Inflammatory macrophage (primary cell): ENCODE results near the gene PUDP.
A peak's percentile ranks its signal among the peaks of the same experiment; 100 is the strongest.

Source experiments
- DNase-seq, 2 donors: peaks; one replicate each; pipeline ENCODE4 v3.0.0-alpha.2; 2020 to 2022

PUDP gene

DNA sequence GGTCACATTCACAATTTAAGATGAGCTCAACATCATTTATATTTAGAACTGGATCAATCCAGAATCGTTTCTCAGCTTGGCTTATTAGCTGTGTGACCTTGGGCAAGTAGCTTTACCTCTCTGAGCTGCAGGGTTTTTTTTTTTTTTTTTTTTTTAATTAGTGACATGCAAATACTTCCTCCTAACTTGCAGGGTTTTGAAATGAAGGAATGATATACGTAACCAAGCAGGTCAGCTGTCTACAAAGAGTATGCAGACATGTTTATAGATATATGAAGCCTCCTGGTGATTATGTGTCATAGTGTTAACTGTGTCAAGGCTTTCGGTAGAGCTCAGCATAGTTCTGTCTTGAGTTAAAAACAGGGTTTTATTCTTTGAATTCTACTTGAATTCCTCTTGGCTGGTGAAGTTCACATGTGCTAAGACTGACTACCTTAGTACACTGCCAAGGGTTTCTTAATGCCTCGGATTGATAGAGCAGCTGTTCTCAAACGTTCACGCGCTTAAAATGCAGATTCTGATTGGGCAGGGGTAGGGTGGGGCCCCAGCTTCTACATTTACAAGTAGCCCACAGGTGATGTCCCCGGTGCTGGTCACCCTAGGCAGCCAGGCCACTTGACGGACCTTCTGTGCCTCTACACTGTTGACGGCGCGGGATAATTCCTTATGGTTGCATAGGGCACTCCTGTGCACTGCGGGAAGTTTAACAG lies 1.1 kb downstream of the PUDP start:
- DNase-seq = peak; percentile 34

DNA sequence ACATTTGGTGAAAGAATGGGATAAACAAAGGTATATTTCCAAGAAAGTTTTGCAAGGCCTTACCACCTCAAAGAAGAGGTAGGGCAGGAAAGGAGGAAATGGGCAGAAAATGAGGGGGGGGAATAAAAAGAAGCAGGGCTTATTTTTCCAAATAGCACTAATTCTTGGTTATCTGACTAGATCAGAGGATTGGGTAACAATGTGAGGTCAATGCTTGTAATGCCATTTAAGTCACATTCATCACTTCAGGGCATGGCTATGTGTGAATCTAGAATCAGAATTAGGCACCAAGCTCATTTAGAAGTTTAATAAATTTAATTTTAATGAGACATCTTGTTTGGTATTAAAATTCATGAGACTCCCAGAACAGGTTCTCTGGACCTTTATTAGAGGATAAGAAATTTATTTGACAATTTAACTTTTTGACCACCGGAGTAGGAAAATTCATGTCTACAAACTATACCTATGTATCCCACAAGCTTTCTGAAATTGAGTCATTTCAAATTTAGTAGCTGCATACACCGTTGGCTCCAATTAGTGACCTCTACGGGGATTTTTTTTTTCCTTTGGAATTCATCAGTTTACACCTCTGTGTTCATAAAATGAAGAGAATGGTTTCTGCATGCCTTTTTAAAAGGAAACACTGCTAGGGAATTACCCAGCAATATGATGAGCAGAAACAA lies 1.8 kb downstream of the PUDP start:
- peak in 1 of 2 donors; percentile 11 for DNase-seq

DNA sequence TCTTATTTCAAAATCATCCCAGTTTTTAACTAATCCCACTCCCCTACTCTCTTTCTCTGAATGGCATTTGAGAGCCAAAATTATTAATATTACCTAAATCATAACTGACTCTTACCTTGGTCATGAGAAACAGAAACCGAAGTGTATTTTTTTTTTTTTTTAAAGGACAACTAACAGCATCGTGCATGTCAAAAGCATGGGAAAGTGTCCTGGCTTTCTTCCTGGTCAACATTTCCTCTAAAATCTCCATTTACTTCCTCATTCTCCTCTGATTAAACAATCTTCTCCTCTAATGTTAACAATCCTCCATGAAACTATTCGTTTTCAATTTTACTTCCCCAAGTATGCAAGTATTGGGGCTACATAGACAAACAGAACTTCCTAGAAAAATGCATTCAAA lies 2.5 kb downstream of the PUDP start:
- peak; percentile 31 to 33 for DNase-seq

DNA sequence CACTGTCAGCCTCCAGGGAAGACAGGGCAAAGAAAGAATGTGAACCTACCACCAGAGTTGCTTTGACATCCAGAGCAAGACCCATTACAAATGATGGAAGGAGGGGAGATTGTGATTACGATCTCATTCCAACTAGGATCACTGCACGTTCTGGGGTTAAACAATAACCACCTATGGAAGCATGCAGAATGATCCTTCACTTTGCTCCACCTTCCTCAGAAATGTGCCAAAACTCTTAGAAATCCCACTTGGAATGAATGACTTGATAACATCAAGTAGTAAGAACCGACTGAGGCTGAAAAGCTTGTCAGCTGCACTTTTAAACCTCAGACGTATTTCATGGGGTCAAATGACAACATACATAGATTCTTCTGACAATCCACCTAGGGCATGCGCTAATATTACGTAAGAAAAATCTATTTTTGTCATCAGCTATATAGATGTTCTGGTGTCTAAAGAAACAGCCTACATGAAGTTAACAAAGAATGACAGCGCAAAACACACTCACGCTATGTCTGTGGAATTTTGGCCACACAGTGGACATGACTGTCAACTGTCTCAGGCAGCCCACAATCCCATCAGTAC lies 3.9 kb downstream of the PUDP start:
- DNase-seq = peak; percentile 9 to 18

DNA sequence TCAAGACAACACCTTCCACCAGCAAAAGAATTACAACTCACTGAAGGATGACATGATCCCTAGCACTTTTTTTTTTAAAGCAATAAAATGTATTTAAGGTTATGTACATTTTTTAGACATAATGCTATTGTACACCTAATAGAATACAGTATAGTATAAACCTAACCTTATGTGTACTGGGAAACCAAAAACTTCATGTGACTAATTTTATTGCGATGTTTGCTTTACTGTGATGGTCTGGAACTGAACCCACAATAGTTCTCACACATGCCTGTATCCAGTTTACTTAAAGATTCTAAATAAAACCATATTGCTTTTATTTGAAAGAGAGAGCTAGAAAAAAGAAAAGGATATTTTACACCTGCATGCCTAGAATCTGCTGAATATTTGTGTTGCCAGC lies 4.9 kb downstream of the PUDP start:
- DNase-seq = no peak

DNA sequence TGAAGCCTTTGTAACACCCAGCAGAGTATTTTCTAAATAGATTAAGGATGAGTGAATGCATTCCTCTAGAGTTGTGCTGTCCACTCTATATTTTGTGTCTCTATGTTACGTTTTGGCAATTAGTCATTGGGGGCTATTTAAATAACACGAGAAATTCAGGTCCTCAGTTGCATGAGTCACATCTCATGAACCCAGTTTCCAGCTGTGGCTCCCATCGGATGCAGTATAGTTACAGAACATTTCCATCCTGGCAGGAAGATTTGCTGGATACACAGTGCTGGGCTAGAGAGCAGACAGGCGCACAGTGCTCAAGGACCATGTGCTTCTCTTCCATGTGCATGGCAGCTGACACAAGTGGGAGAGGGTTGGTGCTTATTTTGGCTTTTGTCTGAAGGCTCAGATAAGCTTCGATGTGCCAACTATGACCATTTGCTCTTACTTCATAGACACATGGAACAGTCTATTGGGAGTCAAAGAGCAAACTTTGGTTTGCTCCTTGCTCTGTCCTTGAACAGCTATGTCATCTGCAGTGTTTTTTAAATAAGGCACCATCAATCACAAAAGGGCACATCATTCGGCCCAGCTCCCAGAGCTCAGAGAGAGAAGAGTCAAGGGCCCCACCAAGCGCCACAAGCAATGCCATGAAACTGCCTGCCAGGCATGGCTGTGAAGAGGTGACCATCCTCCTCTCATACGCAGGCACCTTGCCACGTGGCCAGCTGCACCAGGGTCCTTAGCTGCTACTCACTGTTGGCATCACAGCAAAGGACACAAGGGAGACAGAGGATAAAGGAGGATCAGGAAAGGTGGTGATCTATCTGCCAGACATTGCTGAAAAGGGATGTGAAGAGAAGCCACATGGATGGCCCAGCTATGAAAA lies 8.5 kb downstream of the PUDP start:
- peak in 1 of 2 donors; percentile 19 for DNase-seq

DNA sequence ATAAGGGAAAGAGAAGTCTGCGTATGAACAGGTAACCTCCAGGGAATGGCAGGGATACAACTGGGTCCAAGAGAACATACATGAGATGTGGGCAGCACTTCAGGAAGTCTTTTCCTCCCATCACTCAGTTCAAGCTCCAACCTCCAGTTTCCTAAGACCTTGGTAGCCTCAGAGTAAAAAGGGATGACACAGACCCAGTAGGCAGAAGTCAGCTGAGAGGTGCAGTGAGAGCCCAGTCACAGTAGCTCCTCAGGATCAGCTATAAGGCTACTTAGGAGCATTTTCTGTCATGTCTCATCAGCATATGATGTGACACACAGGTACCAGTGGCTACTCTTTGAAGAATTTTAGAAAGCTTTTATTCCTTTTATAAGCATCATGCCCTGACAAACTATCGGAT lies 13.0 kb downstream of the PUDP start:
- DNase-seq = peak; percentile 45 to 66

DNA sequence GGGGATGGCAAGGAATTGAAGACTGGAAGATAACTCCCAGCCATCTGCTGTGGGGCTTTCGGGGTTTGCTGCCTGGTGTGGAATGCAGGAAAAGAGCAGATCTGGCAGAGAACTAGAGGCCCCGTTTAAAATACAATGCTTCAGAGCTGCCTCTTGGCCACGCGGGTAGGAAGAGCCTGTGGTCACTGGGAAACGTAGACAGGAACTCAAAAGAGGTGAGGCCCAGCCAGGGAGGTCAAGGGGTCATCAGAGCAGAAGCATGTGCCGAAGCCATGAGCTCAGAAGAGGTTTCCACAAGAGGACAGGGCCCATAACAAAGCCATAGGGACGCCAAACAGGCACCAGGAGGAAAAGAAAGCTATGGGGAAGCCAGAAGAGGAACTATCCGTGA lies 14.9 kb downstream of the PUDP start:
- DNase-seq = peak; percentile 32 to 42

DNA sequence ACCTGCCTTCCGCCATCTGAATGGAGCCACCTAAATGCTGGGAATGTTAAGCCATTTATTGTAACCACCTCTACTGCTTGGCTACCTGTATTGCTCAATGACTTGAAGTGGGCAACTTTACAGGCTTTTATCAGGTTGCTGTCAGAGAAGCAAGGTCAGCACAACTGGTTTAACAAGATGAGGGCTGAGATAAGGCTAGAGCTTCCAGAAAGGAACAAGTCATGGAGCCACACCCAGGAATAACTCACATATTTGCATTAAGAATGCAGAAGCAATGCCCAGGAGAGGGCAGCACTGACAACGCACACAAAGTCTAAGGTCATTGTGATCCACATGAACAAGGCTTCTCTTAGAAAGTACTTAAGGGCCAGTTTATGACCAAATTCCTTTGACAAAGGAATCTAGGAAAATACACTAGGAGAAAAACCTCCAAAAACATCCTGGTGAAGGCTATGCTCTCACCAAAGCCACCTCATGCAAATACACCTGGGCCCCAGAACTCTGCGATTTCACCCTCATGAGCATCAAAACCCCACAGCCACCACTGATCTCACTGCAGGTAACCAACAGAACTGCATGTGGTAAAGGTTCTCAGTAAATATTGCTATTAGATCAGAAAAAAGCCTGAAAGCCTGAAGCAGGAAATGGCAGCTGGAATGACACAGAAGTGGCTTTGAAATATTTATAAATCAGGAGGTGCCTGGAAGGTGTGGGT lies 15.5 kb downstream of the PUDP start:
- DNase-seq = peak; percentile 68 to 74

DNA sequence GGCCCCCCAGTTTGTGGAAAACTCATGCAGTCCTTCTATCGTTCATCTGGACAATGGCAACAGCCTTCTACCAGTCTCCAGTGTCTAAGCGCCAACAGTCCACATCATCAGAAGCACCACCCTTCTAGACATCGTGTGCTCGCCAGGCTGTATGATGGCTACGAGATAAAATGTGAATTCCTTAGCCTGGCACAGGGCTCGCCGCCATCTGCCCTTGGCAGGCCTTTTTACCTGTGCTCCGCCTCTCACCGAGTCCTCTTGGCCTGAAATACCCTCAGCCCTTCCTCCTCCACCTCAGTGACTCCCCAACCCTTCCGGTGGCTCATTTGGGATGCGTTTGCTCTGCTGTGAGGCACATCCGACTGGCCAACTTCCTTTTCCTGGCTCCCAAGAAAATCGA lies 16.3 kb downstream of the PUDP start:
- no peak for DNase-seq

DNA sequence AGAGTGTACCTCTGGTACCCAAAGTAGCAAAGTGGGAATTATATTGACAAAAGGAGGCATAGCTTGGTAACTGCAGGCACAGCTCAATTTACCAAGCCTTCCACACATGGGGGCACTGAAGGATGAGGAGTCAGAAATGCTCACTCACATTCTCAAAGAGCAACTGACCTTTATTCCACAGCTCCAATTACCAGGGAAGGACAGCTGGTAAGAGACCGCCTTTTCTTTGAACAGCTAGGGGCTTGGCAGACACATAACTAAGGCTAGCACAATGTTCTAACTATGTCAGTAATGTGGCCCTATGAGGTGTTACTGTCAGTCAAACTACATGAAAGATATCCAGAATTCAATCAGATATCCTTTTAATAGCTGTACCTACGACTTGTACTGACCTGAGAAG lies 20.9 kb downstream of the PUDP start:
- DNase-seq = no peak

DNA sequence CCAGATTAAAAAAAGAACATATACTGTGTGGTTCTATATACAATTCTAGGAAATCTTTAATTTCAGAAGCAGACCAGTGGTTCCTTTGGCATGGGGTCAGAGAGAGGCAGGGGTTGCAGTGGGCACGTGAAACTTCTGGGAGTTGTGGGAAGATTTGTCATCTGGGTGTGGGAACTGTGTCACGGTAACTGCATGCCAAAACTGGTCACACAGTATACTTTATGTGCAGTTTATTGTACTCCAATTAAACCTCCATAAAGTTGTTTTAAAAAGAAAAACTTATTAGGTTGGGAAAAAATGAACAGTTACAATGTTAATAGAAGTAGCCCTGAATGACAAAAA lies 27.1 kb downstream of the PUDP start:
- DNase-seq = no peak

DNA sequence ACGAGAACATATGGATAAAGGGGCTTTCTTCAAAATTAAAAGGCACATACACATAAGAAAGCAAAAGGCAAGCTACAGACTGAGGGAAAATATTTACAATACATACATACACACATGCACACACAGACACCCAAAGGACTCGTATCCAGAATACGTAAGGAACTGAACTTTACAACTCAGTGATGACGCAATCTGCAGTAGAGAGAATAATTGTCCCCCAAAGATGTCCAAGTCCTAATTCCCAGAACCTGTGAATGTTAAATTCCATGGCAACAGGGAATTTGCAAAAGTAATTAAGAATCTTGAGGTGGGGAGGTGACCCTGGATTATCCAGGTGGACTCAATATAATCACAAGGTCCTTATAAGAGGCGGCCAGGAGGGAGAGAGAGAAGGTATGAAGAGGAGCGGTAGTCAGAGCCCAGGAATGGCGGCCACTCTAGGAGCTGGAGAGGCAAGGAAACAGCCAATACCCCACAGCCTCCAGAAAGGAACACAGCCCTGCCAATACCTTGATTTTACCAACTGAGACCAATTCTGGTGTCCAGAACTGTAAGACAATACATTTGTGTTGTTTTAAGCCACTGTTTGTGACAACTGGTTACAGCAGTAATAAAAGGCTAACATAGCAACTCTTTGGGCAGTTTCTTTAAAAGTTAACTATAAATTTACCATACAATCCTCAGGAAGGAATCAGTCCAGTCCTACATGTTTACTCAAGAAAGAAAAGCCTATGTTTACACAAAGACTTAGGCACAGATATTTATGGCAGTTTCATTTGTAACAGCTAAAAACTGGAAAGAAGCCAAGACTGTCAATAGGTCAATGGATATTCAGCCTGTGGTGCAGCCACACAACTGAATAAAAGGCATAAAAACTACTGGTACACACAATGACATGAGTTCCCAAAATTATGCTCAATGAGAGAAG lies 27.7 kb downstream of the PUDP start:
- DNase-seq = no peak

DNA sequence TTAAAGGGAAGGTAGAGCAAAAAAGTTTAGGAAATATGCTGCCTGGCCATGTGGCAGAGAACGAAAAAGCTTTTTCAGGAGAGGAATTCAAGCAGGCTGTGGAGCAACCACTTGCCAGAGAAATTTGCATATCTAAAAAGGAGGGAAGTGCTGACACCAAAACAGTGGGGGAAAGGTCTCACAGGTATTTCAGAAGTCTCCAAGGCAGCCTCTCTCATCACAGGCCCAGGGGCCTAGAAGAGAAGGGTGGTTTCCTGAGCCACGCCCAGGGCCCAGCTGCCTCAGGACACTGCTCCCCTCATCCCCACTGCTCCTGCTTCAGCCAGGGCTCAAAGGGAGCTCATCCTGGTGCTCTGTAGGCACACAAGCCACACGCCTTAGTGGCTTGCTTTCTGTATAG lies 30.4 kb downstream of the PUDP start:
- no peak for DNase-seq

DNA sequence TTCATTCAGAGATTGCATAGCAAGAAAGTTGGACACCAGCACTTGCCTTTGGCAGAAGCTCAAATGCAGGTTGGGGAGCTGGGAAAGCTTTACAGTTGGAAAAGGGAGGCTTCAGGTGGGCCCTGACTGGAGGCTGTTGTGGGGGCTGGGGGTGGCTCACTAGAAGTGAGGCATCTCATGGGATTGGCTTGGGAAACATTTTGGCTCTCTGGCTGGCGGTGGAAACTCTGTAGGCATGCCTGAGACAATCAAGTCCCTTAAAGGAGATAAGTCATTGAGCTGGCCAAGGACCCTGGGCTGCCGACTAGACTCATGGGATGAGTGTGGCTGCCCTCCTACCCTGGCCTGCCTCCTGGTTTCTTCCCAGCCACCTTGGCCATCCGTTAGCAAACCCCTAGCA lies 31.9 kb downstream of the PUDP start:
- no peak for DNase-seq

DNA sequence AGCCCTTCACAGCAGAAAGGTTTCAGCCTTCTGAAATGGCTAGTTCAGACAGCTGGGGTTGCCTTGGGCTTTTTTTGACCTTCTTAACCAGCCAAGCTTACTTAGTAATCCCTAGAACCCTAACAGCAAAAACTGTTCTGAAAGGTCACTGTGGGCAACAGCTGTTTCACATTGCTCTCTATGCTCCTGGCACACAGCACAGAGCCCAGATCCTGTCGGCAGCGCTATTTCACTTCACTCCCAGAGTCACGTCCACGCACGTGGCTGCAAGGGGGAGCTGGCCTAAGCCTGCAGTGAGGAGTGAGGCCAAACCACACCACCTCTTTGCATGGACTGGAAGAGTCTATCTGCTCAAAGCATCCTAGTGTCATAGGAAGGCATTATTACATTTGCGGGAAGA lies 32.4 kb downstream of the PUDP start:
- DNase-seq = no peak

DNA sequence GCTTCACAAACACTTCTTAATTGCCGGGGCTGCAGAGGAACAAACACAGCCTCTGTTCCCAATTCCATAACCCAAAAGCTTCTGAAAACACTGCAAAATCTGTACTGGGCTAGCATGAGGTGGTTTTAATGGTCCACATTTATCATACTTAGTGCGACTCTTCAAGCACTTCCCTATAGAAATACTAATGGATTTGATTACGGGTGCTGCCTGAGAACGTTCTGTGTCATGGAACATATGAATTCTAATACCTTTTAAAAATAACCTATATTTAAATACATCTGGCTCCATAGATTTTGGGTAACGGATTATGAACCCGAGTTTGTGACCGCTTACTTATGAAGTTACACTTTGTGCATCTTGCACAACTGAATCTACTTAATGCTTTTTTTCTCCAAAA lies 35.9 kb downstream of the PUDP start:
- DNase-seq = no peak

DNA sequence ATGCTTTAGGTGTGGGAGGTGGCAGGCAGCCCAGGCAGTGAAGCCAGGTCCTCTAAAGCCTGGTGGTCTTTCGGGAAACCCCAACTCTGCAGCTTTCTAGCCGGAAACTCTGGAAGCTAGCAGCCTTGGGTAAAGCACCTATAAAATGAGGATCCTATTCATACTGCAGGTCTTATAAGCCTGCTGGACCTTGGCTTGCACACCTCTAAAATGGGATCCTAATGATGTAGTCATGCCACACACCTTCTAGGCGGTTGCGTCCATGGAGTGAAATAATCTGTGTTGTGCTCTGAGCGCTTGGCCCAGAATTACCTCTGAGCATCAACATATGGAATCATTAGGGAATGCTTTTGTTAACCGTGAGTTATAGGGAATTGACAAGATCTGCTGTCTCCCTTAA lies 36.4 kb downstream of the PUDP start:
- no peak for DNase-seq

DNA sequence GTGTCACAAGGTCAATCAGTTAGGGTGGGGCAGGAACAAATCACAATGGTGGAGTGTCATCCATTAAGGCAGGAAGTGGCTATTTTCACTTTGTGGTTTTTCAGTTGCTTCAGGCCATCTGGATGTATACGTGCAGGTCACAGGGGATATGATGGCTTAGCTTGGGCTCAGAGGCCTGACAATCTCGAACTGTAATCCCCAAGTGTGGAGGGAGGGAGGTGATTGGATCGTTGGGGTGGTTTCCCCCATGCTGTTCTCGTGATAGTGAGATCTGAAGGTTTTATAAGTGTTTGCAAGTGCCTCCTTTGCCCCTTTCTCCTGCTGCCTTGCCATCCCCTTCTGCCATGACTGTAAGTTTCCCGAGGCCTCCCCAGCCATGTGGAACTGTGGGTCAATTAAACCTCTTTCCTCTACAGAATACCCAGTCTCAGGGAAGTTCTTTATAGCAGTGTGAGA lies 37.1 kb downstream of the PUDP start:
- peak; percentile 11 to 13 for DNase-seq

DNA sequence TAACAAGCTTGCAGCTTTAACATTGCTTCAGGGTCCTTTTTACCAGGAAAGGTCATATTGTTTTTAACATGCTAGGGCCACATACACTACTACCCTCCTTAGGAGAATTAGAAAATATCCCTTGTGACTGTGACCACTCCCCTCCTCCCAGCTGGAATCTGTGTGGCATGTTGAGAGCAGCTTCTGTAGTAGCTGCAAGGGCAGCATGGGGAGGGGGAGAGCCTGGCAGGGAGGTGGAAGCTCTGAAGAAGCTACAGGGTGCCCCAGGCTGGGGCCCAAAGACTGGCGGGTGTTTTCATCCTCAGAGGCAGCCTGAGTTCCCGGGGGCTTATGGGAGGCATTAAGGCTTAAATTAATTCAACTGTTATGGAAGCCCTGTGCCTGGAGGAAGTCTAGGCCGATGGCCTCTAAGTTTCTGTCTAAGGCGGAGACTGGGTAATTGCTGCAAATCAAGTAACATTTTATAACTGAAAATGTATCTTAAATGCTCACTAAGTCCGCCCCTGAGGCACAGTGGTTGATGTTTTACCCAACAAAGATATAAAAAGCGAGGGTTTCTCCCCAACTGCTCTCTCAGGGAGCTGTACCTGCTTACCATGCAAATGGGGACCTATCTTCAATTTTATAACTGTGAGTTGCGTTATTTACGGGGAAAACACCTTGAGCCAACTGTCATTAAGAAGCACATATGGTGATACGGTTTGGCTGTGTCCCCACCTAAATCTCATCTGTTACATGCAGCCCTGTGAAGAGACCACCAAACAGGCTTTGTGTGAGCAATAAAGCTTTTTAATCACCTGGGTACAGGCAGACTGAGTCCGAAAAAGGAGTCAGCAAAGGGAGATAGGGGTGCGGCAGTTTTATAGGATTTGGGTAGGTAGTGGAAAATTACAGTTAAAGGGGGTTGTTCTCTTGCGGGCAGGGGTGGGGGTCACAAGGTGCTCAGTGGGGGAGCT lies 37.8 kb downstream of the PUDP start:
- DNase-seq = no peak
